HCT116 (cell line): ENCODE results near the gene TIE1. TPM values are rescaled to one million over a fixed set of nuclear protein-coding genes. Genes with fewer than 3 reads are reported as not detected.

Experiments
- ATAC-seq: fragments of 200-7000 bp; cut with Tn5 transposase; 2 replicates; pipeline ENCODE4 v1.9.1; 2020; ENCODE audit warnings: mild to moderate bottlenecking, moderate library complexity
- BruUV-seq: library from RNA; stranded (reverse); fragments of 400-500 nt; replicated peaks from 2 replicates; lab custom pipeline; 2021; lab: Mats Ljungman, UMichigan
- CTCF ChIA-PET: fragments of 300-600 bp; sonication (Branson Sonifier 250); formaldehyde crosslinking; loops from one replicate; lab custom pipeline; 2021; ENCODE audit warnings: antibody characterized with exemption; lab: Charles Lee
- POLR2A ChIA-PET: fragments of 300-600, 350-600 bp; sonication (Branson Sonifier 250); formaldehyde crosslinking; loops from one replicate; lab custom pipeline; 2021; ENCODE audit warnings: antibody characterized with exemption; lab: Charles Lee
- RAD21 ChIA-PET, 2 experiments: fragments of 300-600 bp; sonication (Branson Sonifier 250); formaldehyde crosslinking; loops; one replicate each; lab custom pipeline; 2023; ENCODE audit warnings: low total read pairs in 2 of 2; ENCODE audit not compliant: uncharacterized antibody in 2 of 2, unreplicated experiment in 2 of 2, low non-redundant PET in 1 of 2; lab: Charles Lee
- DNase-seq: peaks from one replicate; pipeline ENCODE4 v3.0.0-alpha.2; 2010; ENCODE audit warnings: low read depth, low spot score
- H2AFZ ChIP-seq: fragments of 200-600 bp; shearing (Covaris generic), sonication (generic); 2 replicates; pipeline ENCODE4 v1.6.1; 2017; ENCODE audit warnings: low read depth, mixed run types, mixed read lengths, antibody characterized with exemption, low read length; ENCODE audit not compliant: poor library complexity, severe bottlenecking
- H3K27ac ChIP-seq: 2 replicates; pipeline ENCODE4 v1.5.1; 2012; ENCODE audit warnings: low read depth, low read length
- H3K27me3 ChIP-seq: fragments of 200-600 bp; sonication (generic); 2 replicates; pipeline ENCODE4 v1.6.1; 2016; ENCODE audit warnings: mixed run types, low read length, mixed read lengths; ENCODE audit not compliant: insufficient read depth
- H3K36me3 ChIP-seq, 2 experiments: fragments of 200-500 bp in 1 of 2; fragments of 200-600 bp in 1 of 2; sonication (Bioruptor generic) in 1 of 2; sonication (generic) in 1 of 2; 2 replicates each; pipeline versions ENCODE4 v1.5.1 to v1.6.1; 2014 to 2016; ENCODE audit warnings: low read length in 2 of 2, inconsistent platforms in 1 of 2, mixed read lengths in 1 of 2, mixed run types in 1 of 2; ENCODE audit not compliant: insufficient read depth in 2 of 2, control insufficient read depth in 1 of 2
- H3K4me1 ChIP-seq, 2 experiments: fragments of 200-600 bp in 1 of 2; sonication (generic) in 1 of 2; 2 replicates each; pipeline versions ENCODE4 v1.5.1 to v1.6.1; 2012 to 2017; ENCODE audit warnings: low read length in 2 of 2, inconsistent platforms in 1 of 2, mild to moderate bottlenecking in 1 of 2, mixed read lengths in 1 of 2, mixed run types in 1 of 2, moderate library complexity in 1 of 2; ENCODE audit not compliant: insufficient read depth in 2 of 2, control insufficient read depth in 1 of 2
- H3K4me2 ChIP-seq: fragments of 200-600 bp; sonication (generic); 2 replicates; pipeline ENCODE4 v1.6.1; 2017; ENCODE audit warnings: mixed run types, low read length, mixed read lengths
- H3K4me3 ChIP-seq, 2 experiments: fragments of 200-600 bp in 1 of 2; sonication (generic) in 1 of 2; replicated peaks in 1 of 2; 2 replicates each; pipeline ENCODE4 v1.5.1; 2011 to 2016; ENCODE audit warnings: low read length in 2 of 2, control low read depth in 1 of 2, low read depth in 1 of 2, mild to moderate bottlenecking in 1 of 2, mixed read lengths in 1 of 2, mixed run types in 1 of 2
- H3K79me2 ChIP-seq: fragments of 200-600 bp; sonication (generic); 2 replicates; pipeline ENCODE4 v1.6.1; 2017; ENCODE audit warnings: mild to moderate bottlenecking, mixed run types, low read length, moderate library complexity, mixed read lengths; ENCODE audit not compliant: insufficient read depth
- H3K9ac ChIP-seq: fragments of 200-600 bp; sonication (generic); 2 replicates; pipeline ENCODE4 v1.6.1; 2016; ENCODE audit warnings: low read length, mixed read lengths
- H3K9me2 ChIP-seq: fragments of 200-600 bp; sonication (generic), shearing (Covaris generic); 2 replicates; pipeline ENCODE4 v1.6.1; 2017; ENCODE audit warnings: mixed run types, mild to moderate bottlenecking, moderate library complexity; ENCODE audit not compliant: insufficient read depth
- H3K9me3 ChIP-seq, 2 experiments: fragments of 200-500 bp in 1 of 2; fragments of 200-600 bp in 1 of 2; sonication (Bioruptor generic) in 1 of 2; sonication (generic) in 1 of 2; 2 replicates each; pipeline ENCODE4 v1.6.1; 2014 to 2017; ENCODE audit warnings: low read length in 2 of 2, mixed read lengths in 2 of 2, inconsistent platforms in 1 of 2, low read depth in 1 of 2, mild to moderate bottlenecking in 1 of 2, mixed run types in 1 of 2, moderate library complexity in 1 of 2; ENCODE audit not compliant: control insufficient read depth in 1 of 2, insufficient read depth in 1 of 2
- H4K20me1 ChIP-seq: fragments of 200-600 bp; sonication (generic), shearing (Covaris generic); 2 replicates; pipeline ENCODE4 v1.6.1; 2017; ENCODE audit warnings: mixed run types, mild to moderate bottlenecking, moderate library complexity; ENCODE audit not compliant: insufficient read depth
- CBX3 ChIP-seq: IDR thresholded peaks from 2 replicates; pipeline ENCODE4 v1.6.1; 2012; ENCODE audit warnings: low read depth
- EGR1 ChIP-seq: IDR thresholded peaks from 2 replicates; pipeline ENCODE4 v1.6.1; 2012; ENCODE audit warnings: low read depth
- EZH2phosphoT487 ChIP-seq: fragments of 200-600 bp; IDR thresholded peaks from 2 replicates; pipeline ENCODE4 v1.6.1; 2018; ENCODE audit warnings: antibody characterized with exemption, borderline replicate concordance
- FOSL1 ChIP-seq: IDR thresholded peaks from 2 replicates; pipeline ENCODE4 v1.6.1; 2012; ENCODE audit warnings: low read depth
- JUND ChIP-seq: IDR thresholded peaks from 2 replicates; pipeline ENCODE4 v1.6.1; 2012
- POLR2A ChIP-seq: IDR thresholded peaks from 2 replicates; pipeline ENCODE4 v1.7.0; 2011; ENCODE audit warnings: borderline replicate concordance; ENCODE audit not compliant: insufficient read depth, insufficient read length; ENCODE audit errors: extremely low read depth
- POLR2AphosphoS5 ChIP-seq: IDR thresholded peaks from 2 replicates; pipeline ENCODE4 v1.6.1; 2011; ENCODE audit warnings: mild to moderate bottlenecking, low read depth, low read length, moderate library complexity
- RAD21 ChIP-seq: IDR thresholded peaks from 2 replicates; pipeline ENCODE4 v1.6.1; 2012; ENCODE audit warnings: low read depth, mild to moderate bottlenecking
- SIN3A ChIP-seq: IDR thresholded peaks from 2 replicates; pipeline ENCODE4 v1.6.1; 2012; ENCODE audit warnings: low read depth
- SP1 ChIP-seq: IDR thresholded peaks from 2 replicates; pipeline ENCODE4 v1.6.1; 2012; ENCODE audit warnings: low read depth
- SRF ChIP-seq: IDR thresholded peaks from 2 replicates; pipeline ENCODE4 v1.6.1; 2012; ENCODE audit warnings: low read depth
- TCF7L2 ChIP-seq: IDR thresholded peaks from 2 replicates; pipeline ENCODE4 v1.7.0; 2011; ENCODE audit warnings: borderline replicate concordance, inconsistent platforms; ENCODE audit not compliant: insufficient read depth, insufficient read length; ENCODE audit errors: extremely low read depth
- ZFX ChIP-seq: fragments of 450-650 bp; IDR thresholded peaks from 2 replicates; pipeline ENCODE4 v1.6.1; 2017
- ZNF274 ChIP-seq: fragments of 200-500 bp; sonication (Bioruptor generic); IDR thresholded peaks from 2 replicates; pipeline ENCODE4 v1.6.1; 2014; ENCODE audit warnings: mild to moderate bottlenecking, low read depth, low read length, inconsistent platforms
- intact Hi-C: fragments of 100-400 bp; cut with micrococcal nuclease; formaldehyde crosslinking; loops from 2 replicates; pipeline ENCODE4 v1.10.0; 2022
- total RNA-seq: library from RNA; stranded (reverse); gene quantifications from one replicate; pipeline ENCODE4 v1.2.1, GENCODE V29; 2021; ENCODE audit not compliant: unreplicated experiment
- TF ChIP-seq, protein P1 (sequence below): IDR thresholded peaks from 2 replicates; pipeline ENCODE4 v1.6.1; 2012
- TF ChIP-seq, protein P2 (sequence below), 3 experiments: fragments of 200-600 bp in 1 of 3; sonication (generic) in 1 of 3; IDR thresholded peaks in 2 of 3; conservative IDR thresholded peaks in 1 of 3; 2 replicates each; pipeline ENCODE4 v1.5.1; 2012 to 2017; ENCODE audit warnings: low read depth in 2 of 3, low read length in 2 of 3, antibody characterized with exemption in 1 of 3, borderline replicate concordance in 1 of 3, control low read depth in 1 of 3, mild to moderate bottlenecking in 1 of 3, mixed read lengths in 1 of 3, mixed run types in 1 of 3, moderate library complexity in 1 of 3; ENCODE audit not compliant: insufficient read depth in 1 of 3
- TF ChIP-seq, protein P3 (sequence below): IDR thresholded peaks from 2 replicates; pipeline ENCODE4 v1.6.1; 2012

The TIE1 gene
- total RNA-seq, 1 experiment from 2014 or later = not detected

DNA sequence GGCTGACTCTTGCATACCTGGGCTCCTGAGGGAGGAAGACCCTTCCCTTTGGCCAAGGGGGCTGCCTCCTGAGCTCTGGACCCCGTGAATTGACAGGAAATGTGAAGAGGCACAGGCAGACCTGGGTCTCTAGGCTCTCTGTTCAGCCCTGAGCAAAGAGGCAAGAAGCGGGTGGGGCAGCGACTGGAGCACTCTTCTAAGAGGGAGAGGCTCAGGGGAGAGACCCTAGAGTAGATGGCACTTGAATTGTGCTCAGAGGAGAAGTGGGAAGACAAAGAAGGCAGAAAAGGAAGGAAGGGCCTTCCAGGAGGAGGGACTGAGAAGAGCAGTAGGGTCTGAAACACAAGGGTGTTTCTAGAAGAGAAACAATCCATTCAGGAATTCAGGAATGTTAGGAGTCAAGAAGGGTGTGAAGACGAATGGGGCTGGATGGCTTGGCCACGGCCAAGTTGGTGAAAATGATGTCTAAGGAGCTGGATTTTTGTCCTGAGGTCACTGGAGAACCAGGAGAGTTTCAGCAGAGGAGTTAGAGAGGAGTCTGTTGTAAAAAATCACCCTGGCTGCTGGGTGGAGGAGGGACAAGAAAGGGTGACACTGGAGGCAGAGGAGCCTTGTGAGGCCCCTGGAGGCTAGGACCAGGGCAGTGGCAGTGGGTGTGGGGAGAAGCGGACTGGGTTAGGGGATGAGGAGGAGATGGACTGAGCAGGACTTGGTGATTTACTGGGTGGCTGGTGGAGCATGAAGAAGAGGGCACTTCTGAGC is 5.3 kb downstream of the TIE1 start:
- H3K27me3 ChIP-seq = no peaks in the 10 kb centered on the region
- peaks cover 0 to 7% of the 10 kb centered on the region in 2 experiments; a peak in 1 of 4 replicates for H3K4me1 ChIP-seq
- H3K79me2 ChIP-seq = no peaks in the 10 kb centered on the region
- no peak overlapping the region for H3K27ac ChIP-seq
- ChIA-PET POLR2A (no interaction called here), RAD21 (no interaction called here), CTCF (no interaction called here)
- no peak overlapping the region for H3K9ac ChIP-seq
- H3K9me2 ChIP-seq = no peaks in the 10 kb centered on the region
- no peak for DNase-seq
- H4K20me1 ChIP-seq = no peaks in the 10 kb centered on the region
- H3K9me3 ChIP-seq = no peaks in the 10 kb centered on the region
- H3K4me2 ChIP-seq = no peak overlapping the region
- no peak for ATAC-seq
- no peak overlapping the region for H2AFZ ChIP-seq
- intact Hi-C loops = no loop called here
- BruUV-seq = no TSS peak
- H3K4me3 ChIP-seq = no peak overlapping the region
- TF ChIP-seq TCF7L2 (no peak), EGR1 (no peak), ZFX (no peak), SP1 (no peak), EZH2phosphoT487 (no peak), SRF (no peak), CBX3 (no peak), POLR2A (no peak), SIN3A (no peak), JUND (no peak), ZNF274 (no peak), RAD21 (no peak), FOSL1 (no peak), POLR2AphosphoS5 (no peak)
- TF ChIP-seq, protein P1, sequence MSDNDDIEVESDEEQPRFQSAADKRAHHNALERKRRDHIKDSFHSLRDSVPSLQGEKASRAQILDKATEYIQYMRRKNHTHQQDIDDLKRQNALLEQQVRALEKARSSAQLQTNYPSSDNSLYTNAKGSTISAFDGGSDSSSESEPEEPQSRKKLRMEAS = no peak
- TF ChIP-seq, protein P2, sequence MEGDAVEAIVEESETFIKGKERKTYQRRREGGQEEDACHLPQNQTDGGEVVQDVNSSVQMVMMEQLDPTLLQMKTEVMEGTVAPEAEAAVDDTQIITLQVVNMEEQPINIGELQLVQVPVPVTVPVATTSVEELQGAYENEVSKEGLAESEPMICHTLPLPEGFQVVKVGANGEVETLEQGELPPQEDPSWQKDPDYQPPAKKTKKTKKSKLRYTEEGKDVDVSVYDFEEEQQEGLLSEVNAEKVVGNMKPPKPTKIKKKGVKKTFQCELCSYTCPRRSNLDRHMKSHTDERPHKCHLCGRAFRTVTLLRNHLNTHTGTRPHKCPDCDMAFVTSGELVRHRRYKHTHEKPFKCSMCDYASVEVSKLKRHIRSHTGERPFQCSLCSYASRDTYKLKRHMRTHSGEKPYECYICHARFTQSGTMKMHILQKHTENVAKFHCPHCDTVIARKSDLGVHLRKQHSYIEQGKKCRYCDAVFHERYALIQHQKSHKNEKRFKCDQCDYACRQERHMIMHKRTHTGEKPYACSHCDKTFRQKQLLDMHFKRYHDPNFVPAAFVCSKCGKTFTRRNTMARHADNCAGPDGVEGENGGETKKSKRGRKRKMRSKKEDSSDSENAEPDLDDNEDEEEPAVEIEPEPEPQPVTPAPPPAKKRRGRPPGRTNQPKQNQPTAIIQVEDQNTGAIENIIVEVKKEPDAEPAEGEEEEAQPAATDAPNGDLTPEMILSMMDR (IDR thresholded peaks at IDR 0.05 in 2 of 3, conservative IDR thresholded peaks at IDR 0.05 in 1 of 3; ENCODE audit: borderline replicate concordance in 1 of 3, insufficient read depth in 1 of 3, low read depth in 2 of 3, low read length in 2 of 3) = no peak
- TF ChIP-seq, protein P3, sequence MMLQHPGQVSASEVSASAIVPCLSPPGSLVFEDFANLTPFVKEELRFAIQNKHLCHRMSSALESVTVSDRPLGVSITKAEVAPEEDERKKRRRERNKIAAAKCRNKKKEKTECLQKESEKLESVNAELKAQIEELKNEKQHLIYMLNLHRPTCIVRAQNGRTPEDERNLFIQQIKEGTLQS = no peak
- H3K36me3 ChIP-seq = no peaks in the 10 kb centered on the region
